ENCODE measurements around the gene APOO.

Gene APOO

DNA sequence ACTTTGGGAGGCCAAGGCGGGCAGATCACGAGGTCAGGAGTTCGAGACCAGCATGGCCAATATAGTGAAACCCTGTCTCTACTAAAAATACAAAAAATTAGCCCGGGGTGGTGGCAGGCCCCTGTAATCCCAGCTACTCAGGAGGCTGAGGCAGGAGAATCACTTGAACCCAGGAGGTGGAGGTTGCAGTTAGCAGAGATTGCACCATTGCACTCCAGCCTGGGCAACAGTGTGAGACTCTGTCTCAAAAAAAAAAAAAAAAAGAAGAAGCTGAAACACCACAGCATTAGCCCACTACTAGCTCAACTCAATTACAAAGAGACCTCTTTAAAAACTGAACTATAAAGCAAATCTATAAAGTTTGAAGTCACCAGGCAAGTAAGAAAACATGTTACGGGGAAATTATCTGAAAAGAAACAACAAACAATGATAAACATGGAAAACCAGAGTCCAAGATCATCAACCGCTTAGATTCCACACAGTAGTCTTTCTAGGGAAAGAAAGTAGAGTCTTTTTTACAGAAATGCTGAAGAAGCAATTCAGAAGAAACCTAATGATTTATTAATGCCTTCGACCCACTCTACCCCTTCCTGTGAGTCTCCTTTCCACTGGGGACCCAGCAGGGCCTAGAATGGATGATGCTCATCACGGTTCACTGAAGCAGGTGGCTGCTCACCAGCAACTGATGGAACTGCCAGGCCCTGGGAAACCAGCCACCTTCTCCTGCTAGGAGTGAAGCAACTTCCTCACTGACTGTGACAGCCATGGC lies 118.2 kb downstream of the APOO start:
- no peak for DNase-seq (ENCODE audit: low spot score)
- TF ChIP-seq, protein P1, sequence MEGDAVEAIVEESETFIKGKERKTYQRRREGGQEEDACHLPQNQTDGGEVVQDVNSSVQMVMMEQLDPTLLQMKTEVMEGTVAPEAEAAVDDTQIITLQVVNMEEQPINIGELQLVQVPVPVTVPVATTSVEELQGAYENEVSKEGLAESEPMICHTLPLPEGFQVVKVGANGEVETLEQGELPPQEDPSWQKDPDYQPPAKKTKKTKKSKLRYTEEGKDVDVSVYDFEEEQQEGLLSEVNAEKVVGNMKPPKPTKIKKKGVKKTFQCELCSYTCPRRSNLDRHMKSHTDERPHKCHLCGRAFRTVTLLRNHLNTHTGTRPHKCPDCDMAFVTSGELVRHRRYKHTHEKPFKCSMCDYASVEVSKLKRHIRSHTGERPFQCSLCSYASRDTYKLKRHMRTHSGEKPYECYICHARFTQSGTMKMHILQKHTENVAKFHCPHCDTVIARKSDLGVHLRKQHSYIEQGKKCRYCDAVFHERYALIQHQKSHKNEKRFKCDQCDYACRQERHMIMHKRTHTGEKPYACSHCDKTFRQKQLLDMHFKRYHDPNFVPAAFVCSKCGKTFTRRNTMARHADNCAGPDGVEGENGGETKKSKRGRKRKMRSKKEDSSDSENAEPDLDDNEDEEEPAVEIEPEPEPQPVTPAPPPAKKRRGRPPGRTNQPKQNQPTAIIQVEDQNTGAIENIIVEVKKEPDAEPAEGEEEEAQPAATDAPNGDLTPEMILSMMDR (IDR thresholded peaks at IDR 0.05; ENCODE audit: borderline replicate concordance, control extremely low read depth, extremely low read depth, insufficient read depth, missing control alignments): no peak
- in situ Hi-C loops (cut with MboI; ENCODE audit: low sequenced_read_pairs, unreplicated experiment): no loop called here

- in situ Hi-C loops (cut with MboI; ENCODE audit: low sequenced_read_pairs, unreplicated experiment): no loop called here
- TF ChIP-seq, protein P1 (IDR thresholded peaks at IDR 0.05; ENCODE audit: borderline replicate concordance, control extremely low read depth, extremely low read depth, insufficient read depth, missing control alignments): no peak
Measured at GRCh38 chrX:23788946-23789345, 118.8 kb downstream of the APOO start.

DNA sequence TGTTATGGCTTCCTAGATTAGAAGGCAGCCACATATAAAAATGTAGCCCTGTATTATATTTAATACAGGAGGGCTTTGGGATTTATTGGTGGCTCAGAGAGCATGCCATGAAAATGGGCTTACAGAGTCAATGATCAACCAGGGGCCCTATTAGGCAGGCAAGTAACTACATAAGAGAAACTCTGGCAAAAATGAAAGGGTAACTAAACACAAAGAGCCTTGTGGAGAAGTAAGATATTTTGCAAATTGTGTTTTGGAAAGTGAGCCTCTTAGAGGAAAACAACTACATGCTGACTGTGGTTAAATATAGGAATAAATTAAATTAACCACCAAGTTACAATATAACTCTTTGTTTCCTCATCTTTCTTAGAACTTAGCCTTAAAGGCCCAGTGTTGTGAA lies 119.2 kb downstream of the APOO start:
- TF ChIP-seq, protein P1 (IDR thresholded peaks at IDR 0.05; ENCODE audit: borderline replicate concordance, control extremely low read depth, extremely low read depth, insufficient read depth, missing control alignments): no peak
- no peak for DNase-seq (ENCODE audit: low spot score)
- in situ Hi-C loops (cut with MboI; ENCODE audit: low sequenced_read_pairs, unreplicated experiment): no loop called here

More at GRCh38 chrX:23788946-23789345, 118.8 kb downstream of the APOO start:
- DNase-seq (ENCODE audit: low spot score): no peak

GRCh38 chrX:23787745-23788118 lies 120.0 kb downstream of the APOO start:
- in situ Hi-C loops (cut with MboI; ENCODE audit: low sequenced_read_pairs, unreplicated experiment): no loop called here

GRCh38 chrX:23786268-23786815 lies 121.4 kb downstream of the APOO start:
- no peak for DNase-seq (ENCODE audit: low spot score)
- TF ChIP-seq, protein P1 (IDR thresholded peaks at IDR 0.05; ENCODE audit: borderline replicate concordance, control extremely low read depth, extremely low read depth, insufficient read depth, missing control alignments): no peak
- in situ Hi-C loops (cut with MboI; ENCODE audit: low sequenced_read_pairs, unreplicated experiment): no loop called here

More at GRCh38 chrX:23787745-23788118, 120.0 kb downstream of the APOO start:
- no peak for DNase-seq (ENCODE audit: low spot score)
- TF ChIP-seq, protein P1 (IDR thresholded peaks at IDR 0.05; ENCODE audit: borderline replicate concordance, control extremely low read depth, extremely low read depth, insufficient read depth, missing control alignments): no peak

DNA sequence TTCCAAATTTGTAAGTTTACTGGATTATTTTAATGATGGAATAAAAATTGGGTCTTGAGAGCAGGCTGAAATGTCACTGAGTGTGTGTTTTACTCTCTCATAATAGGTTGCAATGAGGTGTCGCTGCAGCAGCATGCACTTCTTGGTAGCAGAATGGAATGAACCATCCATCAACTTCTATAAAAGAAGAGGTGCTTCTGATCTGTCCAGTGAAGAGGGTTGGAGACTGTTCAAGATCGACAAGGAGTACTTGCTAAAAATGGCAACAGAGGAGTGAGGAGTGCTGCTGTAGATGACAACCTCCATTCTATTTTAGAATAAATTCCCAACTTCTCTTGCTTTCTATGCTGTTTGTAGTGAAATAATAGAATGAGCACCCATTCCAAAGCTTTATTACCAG lies 122.2 kb downstream of the APOO start:
- in situ Hi-C loops (cut with MboI; ENCODE audit: low sequenced_read_pairs, unreplicated experiment): no loop called here
- DNase-seq (ENCODE audit: low spot score): no peak
- TF ChIP-seq, protein P1 (IDR thresholded peaks at IDR 0.05; ENCODE audit: borderline replicate concordance, control extremely low read depth, extremely low read depth, insufficient read depth, missing control alignments): no peak
